COLO829 (cell line): ENCODE measurements around the gene CLASP1.
"Not testable (repeated sequence)": the region's sequence is repeated elsewhere in the genome, so short reads cannot be mapped to it uniquely, and the experiment has no call there.

Source experiments
- DNase-seq: peaks from one replicate; pipeline ENCODE4 v3.0.0; 2012; ENCODE audit warnings: low spot score

Gene CLASP1

GRCh38 chr2:121418494-121419058 is 230.7 kb downstream of the CLASP1 start:
- DNase-seq, result no peak

- DNase-seq, result no peak
These were observed 231.4 kb downstream of the CLASP1 start for GRCh38 chr2:121417826-121418225.

- DNase-seq, result no peak
These were observed 233.5 kb downstream of the CLASP1 start for GRCh38 chr2:121415727-121416126.

- no peak for DNase-seq
These were observed 236.9 kb downstream of the CLASP1 start for GRCh38 chr2:121412349-121412748.

- no peak for DNase-seq
These were observed 239.3 kb downstream of the CLASP1 start for GRCh38 chr2:121409966-121410365.

- no peak for DNase-seq
These were observed 239.9 kb downstream of the CLASP1 start for GRCh38 chr2:121409388-121409787.

GRCh38 chr2:121408641-121409040 is 240.6 kb downstream of the CLASP1 start:
- no peak for DNase-seq

GRCh38 chr2:121405233-121405632 is 244.0 kb downstream of the CLASP1 start:
- no peak for DNase-seq

- no peak for DNase-seq
These were observed 249.1 kb downstream of the CLASP1 start for GRCh38 chr2:121400201-121400600.

GRCh38 chr2:121398853-121399252 is 250.4 kb downstream of the CLASP1 start:
- no peak for DNase-seq

- no peak for DNase-seq
These were observed 259.1 kb downstream of the CLASP1 start for GRCh38 chr2:121390082-121390692.

- no peak for DNase-seq
These were observed 260.9 kb downstream of the CLASP1 start for GRCh38 chr2:121388371-121388770.

GRCh38 chr2:121387591-121388325 is 261.5 kb downstream of the CLASP1 start:
- no peak for DNase-seq

GRCh38 chr2:121386707-121387106 is 262.6 kb downstream of the CLASP1 start:
- no peak for DNase-seq

GRCh38 chr2:121386102-121386501 is 263.2 kb downstream of the CLASP1 start:
- DNase-seq, result no peak

- DNase-seq, result no peak
These were observed 266.5 kb downstream of the CLASP1 start for GRCh38 chr2:121382744-121383143.

GRCh38 chr2:121377646-121378045 is 271.6 kb downstream of the CLASP1 start:
- no peak for DNase-seq

GRCh38 chr2:121376535-121377250 is 272.6 kb downstream of the CLASP1 start:
- no peak for DNase-seq

- no peak for DNase-seq
These were observed 273.6 kb downstream of the CLASP1 start for GRCh38 chr2:121375621-121376159.

- not testable (repeated sequence) for DNase-seq
These were observed 274.7 kb downstream of the CLASP1 start for GRCh38 chr2:121374412-121375075.

GRCh38 chr2:121372721-121373353 is 276.4 kb downstream of the CLASP1 start:
- no peak for DNase-seq
